Activated CD8-positive, alpha-beta memory T cell treated with anti-CD3 and anti-CD28 coated beads for 48 hours (primary cell): ENCODE data around the gene ZNF382.
"Not testable (repeated sequence)": the region's sequence is repeated elsewhere in the genome, so short reads cannot be mapped to it uniquely, and the experiment has no call there.

Experiments used
- DNase-seq, 3 experiments: peaks; one replicate each; pipeline ENCODE4 v3.0.0-alpha.2; 2020; ENCODE audit warnings: low read depth in 2 of 3, low spot score in 2 of 3

Gene ZNF382

GRCh38 chr19:36605101-36605876 lies at the start of gene ZNF382:
Gene ZNF382 (plus strand): TSS chr19:36605313. CDS start chr19:36609915, 4,602 bp downstream.
- peak; percentile 52 to 73 (median 71) for DNase-seq

- no peak for DNase-seq
Observed at GRCh38 chr19:36564391-36564790, 40.7 kb upstream of the ZNF382 start.

GRCh38 chr19:36572593-36573019 lies 32.5 kb upstream of the ZNF382 start:
- no peak for DNase-seq

GRCh38 chr19:36573020-36573894 lies 31.9 kb upstream of the ZNF382 start, which contains the start of gene ZNF529:
Gene ZNF529 (minus strand): TSS chr19:36573292. CDS start chr19:36572346, 946 bp downstream.
- DNase-seq = peak; percentile 59 to 73 (median 62)

GRCh38 chr19:36573895-36574720 lies 31.0 kb upstream of the ZNF382 start:
- no peak for DNase-seq

GRCh38 chr19:36574741-36575140 lies 30.4 kb upstream of the ZNF382 start:
- no peak for DNase-seq

- DNase-seq = no peak
Observed at GRCh38 chr19:36577271-36577996, 27.7 kb upstream of the ZNF382 start.

- DNase-seq = no peak
Observed at GRCh38 chr19:36579255-36579654, 25.9 kb upstream of the ZNF382 start.

GRCh38 chr19:36602681-36603080 lies 2.4 kb upstream of the ZNF382 start:
- DNase-seq = not testable (repeated sequence)

GRCh38 chr19:36604656-36605100 lies 435 bp upstream of the ZNF382 start:
- peak; percentile 37 to 66 (median 57) for DNase-seq

- DNase-seq = no peak
Observed at GRCh38 chr19:36605877-36606478, 865 bp downstream of the ZNF382 start.

- no peak for DNase-seq
Observed at GRCh38 chr19:36627057-36627456, 21.9 kb downstream of the ZNF382 start.

- no peak for DNase-seq
Observed at GRCh38 chr19:36635342-36635741, 30.2 kb downstream of the ZNF382 start.

- DNase-seq = no peak
Observed at GRCh38 chr19:36638862-36639510, 33.9 kb downstream of the ZNF382 start.

GRCh38 chr19:36646746-36647145 lies 41.6 kb downstream of the ZNF382 start:
- no peak for DNase-seq

GRCh38 chr19:36652958-36653357 lies 47.8 kb downstream of the ZNF382 start:
- no peak for DNase-seq

- DNase-seq = no peak
Observed at GRCh38 chr19:36665832-36666231, 60.7 kb downstream of the ZNF382 start.

GRCh38 chr19:36668646-36669045 lies 63.5 kb downstream of the ZNF382 start:
- DNase-seq = no peak

GRCh38 chr19:36672368-36672767 lies 67.3 kb downstream of the ZNF382 start:
- no peak for DNase-seq
